ENCODE measurements around the gene UAP1. TPM values are rescaled to one million over a fixed set of nuclear protein-coding genes. Genes with fewer than 3 reads are reported as not detected.

Gene UAP1
- total RNA-seq, 1 donor from 2014 or later = 13.4 TPM

DNA sequence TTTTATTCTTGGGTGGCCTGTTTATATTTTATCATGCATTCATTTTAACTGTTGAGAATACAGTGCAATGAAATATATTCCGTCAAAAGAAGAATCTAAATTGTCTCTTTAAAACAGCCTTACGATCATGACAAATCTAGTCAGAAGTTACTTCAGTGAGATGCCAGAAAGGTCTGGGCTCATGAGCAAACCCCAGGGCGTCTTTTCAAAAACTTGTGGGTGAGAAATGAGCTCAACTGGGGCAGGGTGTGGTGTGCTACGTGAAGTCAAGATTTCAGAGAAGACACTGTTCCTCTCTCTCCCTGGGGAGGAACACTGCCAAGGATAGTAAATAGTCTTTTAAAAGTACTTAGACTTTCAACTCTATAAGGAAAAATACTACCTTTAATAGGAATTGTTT, 13.4 kb upstream of the UAP1 start:
- no peaks in the 10 kb centered on the region for H3K36me3 Mint-ChIP-seq (ENCODE audit: low read depth)
- no peak overlapping the region for H3K4me3 Mint-ChIP-seq
- H3K4me1 Mint-ChIP-seq = no peaks in the 10 kb centered on the region
- peaks cover 2% of the 10 kb centered on the region for H3K9me3 Mint-ChIP-seq
- TF ChIP-seq, protein P1, sequence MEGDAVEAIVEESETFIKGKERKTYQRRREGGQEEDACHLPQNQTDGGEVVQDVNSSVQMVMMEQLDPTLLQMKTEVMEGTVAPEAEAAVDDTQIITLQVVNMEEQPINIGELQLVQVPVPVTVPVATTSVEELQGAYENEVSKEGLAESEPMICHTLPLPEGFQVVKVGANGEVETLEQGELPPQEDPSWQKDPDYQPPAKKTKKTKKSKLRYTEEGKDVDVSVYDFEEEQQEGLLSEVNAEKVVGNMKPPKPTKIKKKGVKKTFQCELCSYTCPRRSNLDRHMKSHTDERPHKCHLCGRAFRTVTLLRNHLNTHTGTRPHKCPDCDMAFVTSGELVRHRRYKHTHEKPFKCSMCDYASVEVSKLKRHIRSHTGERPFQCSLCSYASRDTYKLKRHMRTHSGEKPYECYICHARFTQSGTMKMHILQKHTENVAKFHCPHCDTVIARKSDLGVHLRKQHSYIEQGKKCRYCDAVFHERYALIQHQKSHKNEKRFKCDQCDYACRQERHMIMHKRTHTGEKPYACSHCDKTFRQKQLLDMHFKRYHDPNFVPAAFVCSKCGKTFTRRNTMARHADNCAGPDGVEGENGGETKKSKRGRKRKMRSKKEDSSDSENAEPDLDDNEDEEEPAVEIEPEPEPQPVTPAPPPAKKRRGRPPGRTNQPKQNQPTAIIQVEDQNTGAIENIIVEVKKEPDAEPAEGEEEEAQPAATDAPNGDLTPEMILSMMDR (IDR thresholded peaks at IDR 0.05) = no peak
- POLR2A ChIA-PET = no interaction called here
- no peak overlapping the region for H3K27ac Mint-ChIP-seq
- ATAC-seq (ENCODE audit: low read depth) (no peak), DNase-seq (no peak)
- CTCF ChIA-PET = no interaction called here
- intact Hi-C loops (cut with micrococcal nuclease) = no loop called here
- no peaks in the 10 kb centered on the region for H3K27me3 Mint-ChIP-seq

DNA sequence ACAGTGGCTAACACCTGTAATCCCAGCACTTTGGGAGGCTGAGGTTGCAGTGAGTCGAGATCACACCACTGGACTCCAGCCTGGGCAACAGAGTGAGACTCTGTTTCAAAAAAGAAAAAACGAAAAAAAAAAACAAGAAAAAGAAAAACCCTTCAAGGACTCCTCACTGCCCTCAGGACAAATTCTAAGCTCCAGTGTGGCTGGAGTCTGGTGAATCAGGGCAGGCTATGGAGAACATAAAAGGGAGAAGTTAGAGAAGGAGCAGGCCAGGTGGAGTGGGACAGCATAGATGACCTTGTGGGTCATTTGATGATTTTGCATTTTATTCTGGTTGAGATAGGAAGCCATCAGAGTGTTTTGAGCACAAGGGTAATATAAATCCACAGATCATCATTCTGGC, 12.5 kb upstream of the UAP1 start:
- Mint-ChIP-seq H3K36me3 (ENCODE audit: low read depth) (no peaks in the 10 kb centered on the region), H3K27me3 (no peaks in the 10 kb centered on the region), H3K4me1 (no peaks in the 10 kb centered on the region), H3K4me3 (no peak overlapping the region), H3K27ac (no peak overlapping the region), H3K9me3 (peaks cover 2% of the 10 kb centered on the region)
- ATAC-seq (ENCODE audit: low read depth) (no peak), DNase-seq (no peak)
- CTCF ChIA-PET = no interaction called here
- TF ChIP-seq, protein P1 (IDR thresholded peaks at IDR 0.05) = no peak
- POLR2A ChIA-PET = no interaction called here
- intact Hi-C loops (cut with micrococcal nuclease) = no loop called here

DNA sequence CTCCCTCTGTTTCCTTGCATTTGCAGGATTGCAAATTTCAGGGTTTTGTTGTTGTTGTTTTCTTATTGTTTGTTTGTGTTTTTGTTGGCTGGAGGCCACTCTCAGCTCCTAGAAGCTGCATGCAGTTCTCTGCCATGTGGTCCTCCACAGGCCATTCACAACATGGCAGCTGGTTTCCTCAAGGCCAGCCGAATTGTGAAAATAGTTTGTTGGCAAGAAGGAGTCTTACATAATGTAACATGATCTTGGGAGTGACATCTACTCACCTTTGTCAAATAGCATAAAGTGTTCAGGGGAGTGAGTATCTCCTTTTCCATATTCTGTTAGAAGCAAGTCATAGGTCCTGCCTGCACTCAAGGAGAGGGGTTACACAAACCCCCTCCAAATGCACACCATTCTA, 10.6 kb upstream of the UAP1 start:
- ChIA-PET CTCF (no interaction called here), POLR2A (no interaction called here)
- ATAC-seq (ENCODE audit: low read depth) = no peak
- H3K27me3 Mint-ChIP-seq = no peaks in the 10 kb centered on the region
- no peak overlapping the region for H3K4me3 Mint-ChIP-seq
- DNase-seq = no peak
- H3K4me1 Mint-ChIP-seq = no peaks in the 10 kb centered on the region
- no peaks in the 10 kb centered on the region for H3K9me3 Mint-ChIP-seq
- H3K27ac Mint-ChIP-seq = no peak overlapping the region
- TF ChIP-seq, protein P1 (IDR thresholded peaks at IDR 0.05) = no peak
- intact Hi-C loops (cut with micrococcal nuclease) = no loop called here
- H3K36me3 Mint-ChIP-seq (ENCODE audit: low read depth) = no peaks in the 10 kb centered on the region

DNA sequence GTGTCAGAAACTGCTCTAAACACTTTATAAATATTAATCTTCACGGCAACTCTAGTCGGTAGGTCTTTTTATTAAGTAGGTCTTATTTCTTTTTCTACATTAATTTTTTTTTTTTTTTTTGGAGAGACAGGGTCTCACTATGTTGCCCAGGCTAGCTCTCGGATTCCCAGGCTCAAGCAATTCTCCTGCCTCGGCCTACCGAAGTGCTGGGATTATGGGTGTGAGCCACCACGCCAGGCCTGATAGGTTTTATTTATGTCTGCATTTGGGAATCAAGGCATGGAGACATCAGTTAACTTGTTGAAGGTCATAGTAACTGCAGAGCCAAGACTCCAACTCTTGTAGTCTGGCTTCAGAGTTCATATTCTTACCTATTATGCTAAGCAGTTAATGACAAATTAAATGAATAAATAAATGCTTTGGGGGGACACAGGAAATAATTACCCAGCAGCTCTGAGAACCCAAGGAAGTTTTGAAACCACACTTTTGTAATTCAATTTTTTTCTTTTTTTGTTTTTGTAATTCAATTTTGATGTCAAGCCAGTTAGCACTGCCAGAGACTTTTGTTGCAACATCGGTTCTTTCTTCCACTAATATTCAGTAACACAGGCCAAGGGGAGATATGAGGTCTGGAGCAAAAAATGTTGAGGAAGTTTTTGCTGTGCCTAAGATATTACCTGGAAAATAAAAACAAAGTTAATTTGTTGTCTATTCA, 9.4 kb upstream of the UAP1 start:
- H3K4me1 Mint-ChIP-seq = no peaks in the 10 kb centered on the region
- no peak overlapping the region for H3K4me3 Mint-ChIP-seq
- TF ChIP-seq, protein P1 (IDR thresholded peaks at IDR 0.05) = no peak
- ATAC-seq (ENCODE audit: low read depth) (no peak), DNase-seq (no peak)
- POLR2A ChIA-PET = no interaction called here
- H3K36me3 Mint-ChIP-seq (ENCODE audit: low read depth) = no peaks in the 10 kb centered on the region
- H3K27ac Mint-ChIP-seq = no peak overlapping the region
- H3K9me3 Mint-ChIP-seq = no peaks in the 10 kb centered on the region
- CTCF ChIA-PET = no interaction called here
- intact Hi-C loops (cut with micrococcal nuclease) = no loop called here
- no peaks in the 10 kb centered on the region for H3K27me3 Mint-ChIP-seq

DNA sequence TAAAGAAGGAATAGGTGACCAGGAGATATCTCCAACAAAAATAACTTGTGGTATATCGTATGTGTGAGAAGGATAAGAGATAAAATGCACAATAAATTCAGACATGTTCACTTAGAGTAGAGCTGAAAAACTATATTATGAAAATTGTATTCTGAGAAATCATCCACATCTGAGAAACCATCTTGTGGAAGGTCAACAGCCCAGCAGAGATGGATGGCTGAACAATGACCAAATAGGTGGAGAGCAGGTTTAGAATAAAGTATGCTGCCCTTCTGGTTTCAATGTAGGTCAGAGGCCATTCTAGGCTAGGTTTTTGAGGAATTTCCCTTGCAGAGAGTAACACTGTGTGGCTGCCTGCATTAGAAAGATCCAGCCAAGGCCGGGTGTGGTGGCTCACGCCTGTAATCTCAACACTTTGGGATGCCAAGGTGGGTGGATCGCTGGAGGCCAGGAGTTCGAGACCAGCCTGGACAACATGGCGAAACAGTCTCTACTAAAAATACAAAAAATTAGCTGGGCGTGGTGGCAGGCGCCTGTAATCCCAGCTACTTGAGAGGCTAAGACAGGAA, 8.8 kb upstream of the UAP1 start:
- CTCF ChIA-PET = no interaction called here
- Mint-ChIP-seq H3K36me3 (ENCODE audit: low read depth) (no peaks in the 10 kb centered on the region), H3K27ac (no peak overlapping the region), H3K9me3 (no peaks in the 10 kb centered on the region), H3K4me3 (no peak overlapping the region), H3K27me3 (no peaks in the 10 kb centered on the region), H3K4me1 (no peaks in the 10 kb centered on the region)
- intact Hi-C loops (cut with micrococcal nuclease) = no loop called here
- no peak for ATAC-seq (ENCODE audit: low read depth)
- POLR2A ChIA-PET = no interaction called here
- TF ChIP-seq, protein P1 (IDR thresholded peaks at IDR 0.05) = no peak
- no peak for DNase-seq
